Skeletal muscle tissue (tissue), 4 donors: ENCODE data around the gene CDKN1B. TPM values are rescaled to one million over a fixed set of nuclear protein-coding genes. Genes with fewer than 3 reads are reported as not detected.
"Not testable (repeated sequence)": the region's sequence is repeated elsewhere in the genome, so short reads cannot be mapped to it uniquely, and the experiment has no call there.

Experiments
- H3K27ac ChIP-seq: one replicate; pipeline ENCODE4 v1.7.0; 2013; ENCODE audit warnings: mild to moderate bottlenecking, low read depth, low read length, inconsistent platforms
- H3K27me3 ChIP-seq, 3 donors: one replicate each; pipeline ENCODE4 v1.7.0; 2013; ENCODE audit warnings: low read length in 3 of 3; ENCODE audit not compliant: control insufficient read depth in 3 of 3, insufficient read depth in 3 of 3
- H3K36me3 ChIP-seq, 3 donors: one replicate each; pipeline ENCODE4 v1.7.0; 2013; ENCODE audit warnings: low read length in 3 of 3; ENCODE audit not compliant: control insufficient read depth in 3 of 3, insufficient read depth in 3 of 3
- H3K4me1 ChIP-seq, 3 donors: one replicate each; pipeline ENCODE4 v1.7.0; 2013; ENCODE audit warnings: low read length in 3 of 3, mild to moderate bottlenecking in 3 of 3; ENCODE audit not compliant: control insufficient read depth in 3 of 3, insufficient read depth in 3 of 3
- H3K4me3 ChIP-seq, 3 donors: one replicate each; pipeline ENCODE4 v1.7.0; 2013; ENCODE audit warnings: low read length in 3 of 3
- H3K9ac ChIP-seq, 3 donors: one replicate each; pipeline ENCODE4 v1.7.0; 2013; ENCODE audit warnings: low read length in 3 of 3, mild to moderate bottlenecking in 3 of 3, moderate library complexity in 2 of 3, low read depth in 1 of 3
- H3K9me3 ChIP-seq, 3 donors: one replicate each; pipeline ENCODE4 v1.7.0; 2013; ENCODE audit warnings: low read length in 3 of 3; ENCODE audit not compliant: control insufficient read depth in 3 of 3
- total RNA-seq: library from RNA; depleted of rRNA; stranded (reverse); fragments of >200 nt; gene quantifications from one replicate; pipeline ENCODE4 v1.2.3, GENCODE V29; 2014
- donor health status: Osteomylitis.

CDKN1B gene
- total RNA-seq, 1 donor from 2014 or later = 62.1 TPM

DNA sequence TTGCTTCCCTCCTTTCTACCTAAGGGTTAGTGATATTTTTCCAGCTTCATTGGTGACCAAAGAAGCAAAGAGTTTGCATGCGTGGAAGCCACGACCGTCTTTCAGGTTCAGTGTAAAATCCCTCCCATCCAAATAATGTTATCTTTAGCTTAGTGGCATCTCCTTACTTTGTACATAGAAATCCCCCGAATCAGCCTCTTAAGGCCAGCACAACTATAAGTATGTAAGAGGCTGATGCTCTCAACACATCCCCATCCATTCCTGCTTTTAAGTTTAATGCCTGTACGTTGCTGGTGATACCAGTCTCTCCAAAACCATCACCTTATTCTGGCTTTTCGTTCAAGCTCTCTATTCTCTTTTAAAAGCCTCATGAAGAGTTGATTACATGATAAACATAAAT, 14.6 kb downstream of the CDKN1B start:
- H3K4me3 ChIP-seq = no peak overlapping the region
- peaks cover 3 to 9% (median 3%) of the 10 kb centered on the region in 3 donors for H3K4me1 ChIP-seq
- no peak overlapping the region for H3K27ac ChIP-seq
- no peaks in the 10 kb centered on the region for H3K9me3 ChIP-seq
- H3K27me3 ChIP-seq = no peaks in the 10 kb centered on the region
- H3K9ac ChIP-seq = no peak overlapping the region
- no peaks in the 10 kb centered on the region for H3K36me3 ChIP-seq

DNA sequence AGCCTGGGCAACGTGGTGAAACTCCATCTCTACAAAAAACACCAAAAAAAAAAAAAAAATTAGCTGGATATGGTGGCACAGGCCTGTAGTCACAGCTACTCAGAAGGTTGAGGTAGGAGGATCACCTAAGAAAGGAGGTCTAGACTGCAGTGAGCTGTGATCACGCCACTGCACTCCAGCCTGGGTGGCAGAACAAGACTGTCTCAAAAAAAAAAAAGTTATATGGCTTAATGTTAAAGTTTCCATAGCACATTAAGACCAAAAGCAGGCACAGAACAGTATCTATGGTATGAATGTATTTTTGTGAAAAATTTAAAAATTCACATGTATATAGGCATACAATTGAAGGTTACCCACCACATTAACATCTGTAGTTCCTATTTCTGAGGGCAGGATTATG, 15.9 kb downstream of the CDKN1B start:
- H3K9ac ChIP-seq = no peak overlapping the region
- no peak overlapping the region for H3K27ac ChIP-seq
- no peaks in the 10 kb centered on the region for H3K36me3 ChIP-seq
- no peaks in the 10 kb centered on the region for H3K27me3 ChIP-seq
- H3K4me3 ChIP-seq = no peak overlapping the region
- H3K4me1 ChIP-seq = peaks cover 4 to 10% (median 5%) of the 10 kb centered on the region in 3 donors
- H3K9me3 ChIP-seq = no peaks in the 10 kb centered on the region

DNA sequence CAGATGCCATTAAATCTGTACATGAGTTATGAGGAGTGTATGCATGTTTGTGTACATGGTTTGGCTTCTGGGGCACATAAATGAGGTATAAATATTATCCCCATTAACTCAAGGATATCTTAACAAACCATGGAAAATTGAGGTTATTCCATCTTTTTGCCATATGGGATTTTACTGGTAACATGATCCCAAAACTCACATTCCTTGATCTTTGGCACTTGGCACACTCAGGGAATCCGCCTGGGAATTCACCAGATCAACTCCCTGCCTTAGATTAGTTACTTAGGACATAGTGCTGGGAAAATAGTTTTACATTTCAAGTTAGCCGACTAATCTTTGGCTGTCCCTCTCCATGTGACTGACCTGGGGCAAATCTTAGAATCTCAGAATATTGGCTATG, 16.9 kb downstream of the CDKN1B start:
- no peak overlapping the region for H3K4me3 ChIP-seq
- H3K36me3 ChIP-seq = no peaks in the 10 kb centered on the region
- H3K9me3 ChIP-seq = no peaks in the 10 kb centered on the region
- no peaks in the 10 kb centered on the region for H3K27me3 ChIP-seq
- H3K9ac ChIP-seq = no peak overlapping the region
- H3K27ac ChIP-seq = no peak overlapping the region
- peaks cover 4 to 10% (median 5%) of the 10 kb centered on the region in 3 donors for H3K4me1 ChIP-seq

DNA sequence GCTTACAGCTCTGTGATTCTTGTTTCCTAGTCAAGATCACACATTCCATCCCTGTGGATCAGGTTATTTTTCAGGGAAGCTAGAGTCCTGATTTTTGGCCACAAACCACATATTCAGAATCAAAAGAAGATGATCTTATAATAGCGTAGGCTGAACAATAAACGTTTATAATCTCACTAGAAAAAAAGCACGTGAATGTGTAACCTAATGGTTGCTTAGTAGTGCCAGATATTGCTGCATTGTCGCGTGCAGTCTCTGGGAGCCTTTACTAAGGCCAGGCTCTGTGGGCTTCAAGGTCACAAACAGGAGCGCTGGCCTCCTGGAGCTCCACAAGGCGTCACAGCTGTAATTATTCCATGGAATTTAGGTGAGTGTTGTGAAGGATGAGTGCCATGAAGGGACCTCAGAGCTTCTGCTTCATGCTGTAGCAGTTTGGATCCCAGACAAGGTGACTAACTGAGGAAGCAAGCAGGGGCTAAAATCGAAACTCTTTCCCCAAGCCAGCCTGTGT, 17.4 kb downstream of the CDKN1B start:
- H3K36me3 ChIP-seq = no peaks in the 10 kb centered on the region
- no peaks in the 10 kb centered on the region for H3K9me3 ChIP-seq
- no peaks in the 10 kb centered on the region for H3K27me3 ChIP-seq
- H3K9ac ChIP-seq = no peak overlapping the region
- H3K4me3 ChIP-seq = no peak overlapping the region
- H3K4me1 ChIP-seq = peaks cover 4 to 10% (median 5%) of the 10 kb centered on the region in 3 donors
- H3K27ac ChIP-seq = peak overlapping the region; percentile 51

DNA sequence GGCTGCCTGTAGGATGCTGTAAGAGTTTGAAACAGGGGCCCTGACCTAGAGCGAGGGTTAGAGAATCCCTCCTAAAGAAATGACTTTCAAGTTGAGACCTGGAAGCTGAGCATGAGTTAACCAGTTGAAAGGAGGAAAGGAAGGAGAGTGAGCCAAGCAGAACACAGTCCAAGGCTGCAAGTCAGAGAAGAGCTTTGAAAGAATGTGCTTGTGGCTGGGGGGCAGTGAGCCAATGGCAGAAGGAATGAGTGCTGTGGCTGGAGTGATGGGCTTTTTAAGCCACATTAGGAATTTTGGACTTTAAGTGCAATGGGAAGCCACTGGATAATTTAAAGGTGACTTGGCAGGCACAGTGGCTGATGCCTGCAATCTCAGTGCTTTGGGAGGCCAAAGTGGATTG, 18.1 kb downstream of the CDKN1B start:
- Histone ChIP-seq H3K4me3 (no peak overlapping the region), H3K9me3 (no peaks in the 10 kb centered on the region), H3K27ac (peak overlapping the region; percentile 51), H3K36me3 (no peaks in the 10 kb centered on the region), H3K4me1 (peaks cover 4 to 10% (median 5%) of the 10 kb centered on the region in 3 donors), H3K9ac (no peak overlapping the region), H3K27me3 (no peaks in the 10 kb centered on the region)

DNA sequence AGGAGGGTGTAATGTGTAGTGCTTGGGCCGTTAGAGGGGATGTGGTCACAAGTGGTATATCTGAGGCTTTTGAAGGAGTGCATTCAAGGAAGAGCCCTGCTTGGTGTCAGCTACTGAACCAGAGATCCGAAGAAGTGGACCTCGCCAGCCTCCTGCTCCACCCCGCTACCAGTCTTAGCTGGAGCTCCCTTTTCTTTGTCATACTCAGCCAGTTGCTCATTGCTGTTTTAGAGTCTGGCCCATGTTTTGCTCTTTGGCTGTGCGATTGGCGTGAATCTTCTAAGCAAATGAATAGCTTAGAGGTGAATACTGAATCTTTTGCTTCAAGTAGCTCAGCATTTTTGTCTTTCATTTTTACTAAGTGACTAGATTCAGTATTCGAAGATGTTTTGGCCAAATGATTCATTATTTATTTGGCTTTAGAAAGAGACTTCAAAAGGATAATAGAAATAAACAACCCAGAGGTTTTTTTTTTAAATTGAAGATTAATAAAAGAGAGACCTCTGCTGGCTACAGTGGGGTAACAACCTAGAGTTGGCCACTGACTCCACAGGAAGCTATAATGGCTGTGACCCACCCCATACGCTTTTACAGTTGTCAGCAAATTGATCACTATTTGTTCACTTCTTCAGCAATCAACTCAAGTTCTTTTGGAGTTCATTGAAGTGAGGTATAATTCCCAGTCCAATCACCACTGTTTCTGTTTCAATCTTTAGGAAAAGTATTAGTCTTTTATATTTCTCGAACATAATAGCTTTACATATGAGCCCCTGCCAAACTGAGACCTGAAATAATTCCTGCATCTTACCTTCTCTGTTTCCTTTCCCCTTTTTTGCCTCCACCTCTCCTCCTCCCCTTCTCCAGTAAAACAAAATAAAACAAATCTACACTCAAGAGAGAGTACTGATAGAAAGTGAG, 19.9 kb downstream of the CDKN1B start:
- peak overlapping the region in 2 of 3 donors; percentile 36 to 51 for H3K9ac ChIP-seq
- peak overlapping the region in 2 of 3 donors; percentile 48 to 57 for H3K4me3 ChIP-seq
- no peaks in the 10 kb centered on the region for H3K27me3 ChIP-seq
- no peaks in the 10 kb centered on the region for H3K9me3 ChIP-seq
- peaks cover 4 to 10% (median 5%) of the 10 kb centered on the region in 3 donors for H3K4me1 ChIP-seq
- H3K27ac ChIP-seq = no peak overlapping the region
- H3K36me3 ChIP-seq = no peaks in the 10 kb centered on the region

DNA sequence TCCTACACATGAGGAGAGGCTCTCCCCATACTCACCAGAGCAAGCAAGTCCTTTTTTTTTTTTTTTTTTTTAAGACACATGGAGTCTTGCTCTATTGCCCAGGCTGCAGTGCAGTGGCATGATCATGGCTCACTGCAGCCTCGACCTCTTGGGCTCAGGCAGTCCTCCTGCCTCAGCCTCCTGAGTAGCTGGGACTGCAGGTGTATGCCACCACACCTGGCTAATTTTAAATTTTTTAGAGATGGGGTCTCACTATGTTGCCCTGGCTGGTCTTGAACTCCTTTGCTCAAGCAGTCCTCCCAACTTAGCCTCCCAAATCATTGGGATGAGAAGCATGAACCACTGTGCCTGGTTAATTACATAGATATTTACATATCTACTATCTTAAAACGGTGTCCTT, 21.0 kb downstream of the CDKN1B start:
- not testable (repeated sequence) for H3K27me3 ChIP-seq, H3K36me3 ChIP-seq, H3K9me3 ChIP-seq, H3K9ac ChIP-seq, H3K27ac ChIP-seq, H3K4me3 ChIP-seq, H3K4me1 ChIP-seq

DNA sequence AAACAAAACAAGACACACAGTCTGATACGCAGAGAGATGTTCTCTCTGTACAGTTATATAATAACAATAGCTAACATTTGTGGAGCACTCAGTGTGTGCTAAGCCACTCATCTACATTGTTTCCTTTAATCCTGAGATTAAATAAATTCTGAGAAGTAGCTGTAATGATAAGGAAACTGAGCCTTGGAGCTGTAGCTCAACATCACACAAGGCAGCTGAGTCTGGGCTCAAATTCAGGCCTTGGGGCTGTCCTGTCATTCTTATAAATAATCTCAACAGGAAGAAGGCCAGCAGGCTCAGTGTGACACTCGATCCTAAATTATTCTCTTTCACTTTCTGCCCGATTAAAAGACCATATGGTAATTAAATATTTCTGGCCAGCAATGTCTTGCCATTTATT, 24.5 kb downstream of the CDKN1B start:
- peak overlapping the region; percentile 54 for H3K27ac ChIP-seq
- H3K4me3 ChIP-seq = no peak overlapping the region
- H3K9ac ChIP-seq = peak overlapping the region in 2 of 3 donors; percentile 4 to 17

DNA sequence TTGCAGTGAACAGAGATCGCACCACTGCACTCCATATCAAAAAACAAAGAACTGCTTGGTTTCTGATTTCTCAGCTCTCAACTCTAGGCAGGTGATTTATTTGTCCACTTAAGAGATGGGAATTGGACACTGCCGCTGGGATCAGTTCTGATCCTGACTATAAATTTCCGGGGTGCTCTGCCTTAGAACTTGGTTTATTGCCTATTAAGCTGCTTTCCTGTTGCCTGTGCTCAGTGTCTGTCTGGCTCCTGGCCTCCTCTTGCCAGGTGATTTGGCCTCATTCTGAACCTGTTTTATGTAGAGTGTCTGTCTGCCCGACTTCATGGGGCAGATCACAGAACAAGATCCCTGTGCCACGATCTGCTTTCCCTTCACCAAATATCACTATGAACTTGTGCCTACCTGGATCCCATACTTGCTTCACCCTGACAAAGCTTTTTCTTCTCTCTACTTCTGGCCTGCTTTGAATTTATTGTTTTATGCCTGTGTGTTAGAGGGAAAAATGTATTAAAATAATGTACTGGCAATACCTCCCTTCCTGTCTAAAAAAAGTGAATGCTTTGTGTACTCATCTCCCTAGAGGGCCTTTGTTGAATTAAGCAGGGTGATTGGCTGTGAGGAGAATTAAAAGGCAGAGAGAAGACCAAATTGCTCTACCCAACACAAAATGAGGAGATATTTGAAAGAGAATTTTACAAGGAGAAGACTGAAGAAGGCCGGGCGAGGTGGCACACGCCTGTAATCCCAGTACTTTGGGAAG, 27.6 kb downstream of the CDKN1B start:
- Histone ChIP-seq H3K27me3 (no peaks in the 10 kb centered on the region), H3K4me1 (peaks cover 0 to 3% (median 0%) of the 10 kb centered on the region in 3 donors), H3K4me3 (no peak overlapping the region), H3K9ac (no peak overlapping the region), H3K36me3 (no peaks in the 10 kb centered on the region), H3K9me3 (no peaks in the 10 kb centered on the region), H3K27ac (no peak overlapping the region)

More for the DNA sequence above, 24.5 kb downstream of the CDKN1B start:
- Histone ChIP-seq H3K9me3 (no peaks in the 10 kb centered on the region), H3K36me3 (no peaks in the 10 kb centered on the region), H3K27me3 (no peaks in the 10 kb centered on the region), H3K4me1 (peaks cover 3 to 5% (median 3%) of the 10 kb centered on the region in 3 donors)
